Suprapubic skin (tissue), 3 donors: ENCODE results near the gene CAPN10.

Experiments
- POLR2AphosphoS5 ChIP-seq, 3 donors: sonication (generic); formaldehyde crosslinking; IDR thresholded peaks; one replicate each; pipeline ENCODE4 v1.6.1; 2017; ENCODE audit warnings: antibody characterized with exemption in 3 of 3
- TF ChIP-seq, protein P1 (sequence below), 2 donors: fragments of 200-600 bp in 1 of 2; fragments of 450-650 bp in 1 of 2; sonication (generic) in 1 of 2; IDR thresholded peaks; one replicate each; pipeline ENCODE4 v1.5.1; 2016 to 2019; ENCODE audit warnings: antibody characterized with exemption in 2 of 2, mild to moderate bottlenecking in 1 of 2, moderate library complexity in 1 of 2

DNA sequence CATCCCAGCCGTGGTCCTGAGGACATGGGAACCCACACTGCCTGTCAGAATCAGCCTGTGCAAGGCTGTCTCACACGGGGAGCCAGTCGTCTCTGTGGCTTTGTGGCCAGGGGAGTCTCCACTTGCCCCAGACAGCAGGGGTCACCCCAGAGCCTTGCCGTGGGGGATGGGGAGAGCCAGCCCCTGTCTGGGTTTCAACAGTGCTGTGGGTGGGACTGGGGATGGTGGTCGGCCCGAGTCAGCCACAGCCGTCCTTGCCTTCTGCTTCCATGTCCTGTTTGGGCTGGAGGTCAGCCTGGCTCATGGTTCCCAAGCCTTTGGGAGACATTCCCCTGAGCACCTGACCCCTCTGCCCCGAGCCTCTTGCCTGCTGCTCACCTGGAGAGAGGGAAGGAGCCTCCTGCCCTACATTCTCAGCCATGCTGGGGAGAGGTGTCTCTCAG lies 58.3 kb downstream of the CAPN10 start:
- TF ChIP-seq POLR2AphosphoS5 (IDR thresholded peaks at IDR 0.05): no peak
- TF ChIP-seq, protein P1, sequence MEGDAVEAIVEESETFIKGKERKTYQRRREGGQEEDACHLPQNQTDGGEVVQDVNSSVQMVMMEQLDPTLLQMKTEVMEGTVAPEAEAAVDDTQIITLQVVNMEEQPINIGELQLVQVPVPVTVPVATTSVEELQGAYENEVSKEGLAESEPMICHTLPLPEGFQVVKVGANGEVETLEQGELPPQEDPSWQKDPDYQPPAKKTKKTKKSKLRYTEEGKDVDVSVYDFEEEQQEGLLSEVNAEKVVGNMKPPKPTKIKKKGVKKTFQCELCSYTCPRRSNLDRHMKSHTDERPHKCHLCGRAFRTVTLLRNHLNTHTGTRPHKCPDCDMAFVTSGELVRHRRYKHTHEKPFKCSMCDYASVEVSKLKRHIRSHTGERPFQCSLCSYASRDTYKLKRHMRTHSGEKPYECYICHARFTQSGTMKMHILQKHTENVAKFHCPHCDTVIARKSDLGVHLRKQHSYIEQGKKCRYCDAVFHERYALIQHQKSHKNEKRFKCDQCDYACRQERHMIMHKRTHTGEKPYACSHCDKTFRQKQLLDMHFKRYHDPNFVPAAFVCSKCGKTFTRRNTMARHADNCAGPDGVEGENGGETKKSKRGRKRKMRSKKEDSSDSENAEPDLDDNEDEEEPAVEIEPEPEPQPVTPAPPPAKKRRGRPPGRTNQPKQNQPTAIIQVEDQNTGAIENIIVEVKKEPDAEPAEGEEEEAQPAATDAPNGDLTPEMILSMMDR (IDR thresholded peaks at IDR 0.05): no peak
